GM21528 (cell line): ENCODE measurements around the gene B3GALT4.
"Not testable (repeated sequence)": the region's sequence is repeated elsewhere in the genome, so short reads cannot be mapped to it uniquely, and the experiment has no call there.

Source experiments
- ATAC-seq: cut with Tn5 transposase; IDR thresholded peaks from one replicate; pipeline ENCODE4 v1.9.1; 2021; ENCODE audit warnings: mild to moderate bottlenecking, moderate library complexity; ENCODE audit not compliant: unreplicated experiment, low FRiP score

The B3GALT4 gene

DNA sequence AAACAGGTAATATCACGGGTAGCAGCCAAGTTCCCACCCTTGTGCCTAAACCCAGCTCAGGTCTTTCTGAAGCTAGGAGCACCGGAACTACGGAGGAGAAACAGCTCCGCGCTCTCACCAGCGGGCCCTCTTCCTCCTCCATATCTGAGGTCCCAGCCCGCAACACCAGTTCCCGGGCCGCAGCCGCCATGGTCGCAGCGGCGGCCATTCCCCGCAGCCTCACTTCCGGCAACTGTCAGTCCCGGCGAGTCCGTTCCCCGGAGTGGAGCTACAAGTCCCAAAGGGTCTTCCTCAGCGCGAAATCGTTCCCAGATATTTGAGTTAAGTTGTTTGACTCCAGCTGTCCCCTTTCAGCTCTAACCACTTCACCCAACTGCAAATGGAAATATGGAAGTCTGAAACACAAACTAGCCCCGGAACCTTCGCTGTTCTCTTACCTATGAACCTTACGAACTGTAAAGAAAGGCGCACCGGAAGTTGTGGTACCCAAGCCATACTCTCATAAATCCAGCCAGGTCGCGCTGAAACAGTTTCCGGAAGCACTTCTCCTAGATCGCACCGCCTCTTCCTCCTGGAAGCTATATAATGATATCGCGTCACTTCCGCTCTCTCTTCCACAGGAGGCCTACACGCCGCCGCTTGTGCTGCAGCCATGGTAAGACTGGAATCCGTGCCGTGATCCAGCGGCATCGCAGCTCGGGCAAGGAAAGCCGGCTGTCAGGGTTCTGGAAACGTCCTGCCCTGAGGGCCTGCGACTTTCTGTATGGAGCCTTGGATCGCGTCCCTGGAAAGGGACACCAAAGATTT, 5.3 kb upstream of the B3GALT4 start, which contains the start of the genes RPS18 and VPS52:
TSS of gene RPS18 (plus strand) at position 608 of the 807 bp plus-strand sequence. CDS start at position 653, 45 bp downstream.
TSS of gene VPS52 (minus strand) at position 409 of the 807 bp plus-strand sequence. CDS start at position 208, 201 bp downstream.
- peak; percentile 69 for ATAC-seq

DNA sequence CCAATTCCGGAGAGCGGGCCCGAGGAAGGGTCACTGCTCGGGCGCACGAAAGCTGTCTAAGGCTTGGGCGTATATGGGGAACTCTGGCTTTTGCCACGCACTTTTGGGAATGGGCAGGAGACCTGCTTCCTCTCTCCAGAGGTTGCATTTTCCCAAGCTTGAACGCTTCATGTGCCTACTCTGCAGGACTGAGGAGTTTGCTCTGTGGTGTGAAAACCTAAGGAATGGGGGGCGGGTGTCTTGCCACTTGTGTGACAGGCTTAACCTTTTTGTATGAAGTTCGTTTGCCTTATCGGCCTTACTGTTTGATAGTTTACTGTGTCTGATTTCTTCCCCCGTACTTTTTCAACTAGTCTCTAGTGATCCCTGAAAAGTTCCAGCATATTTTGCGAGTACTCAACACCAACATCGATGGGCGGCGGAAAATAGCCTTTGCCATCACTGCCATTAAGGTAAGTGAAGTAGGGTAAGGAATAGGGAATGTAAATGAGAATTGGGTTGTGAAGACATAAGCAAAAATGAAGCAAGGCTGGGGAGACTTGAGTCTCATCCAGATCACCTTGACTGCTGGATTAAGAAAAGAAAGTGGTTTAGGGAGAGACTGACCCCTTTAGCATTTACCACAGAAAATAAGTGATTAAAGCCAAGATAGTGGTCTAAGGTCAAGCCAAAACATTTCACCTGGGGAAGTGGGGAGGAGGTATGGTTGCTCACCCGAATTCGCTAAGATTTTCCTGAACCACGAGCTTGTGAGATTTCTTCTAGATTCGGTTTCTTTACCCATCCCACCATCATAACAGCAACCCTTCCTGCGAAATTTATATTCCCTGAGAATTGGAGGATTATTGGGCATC, 4.4 kb upstream of the B3GALT4 start:
- no peak for ATAC-seq

- no peak for ATAC-seq
Measured at GRCh38 chr6:33273129-33273923, 3.6 kb upstream of the B3GALT4 start.

DNA sequence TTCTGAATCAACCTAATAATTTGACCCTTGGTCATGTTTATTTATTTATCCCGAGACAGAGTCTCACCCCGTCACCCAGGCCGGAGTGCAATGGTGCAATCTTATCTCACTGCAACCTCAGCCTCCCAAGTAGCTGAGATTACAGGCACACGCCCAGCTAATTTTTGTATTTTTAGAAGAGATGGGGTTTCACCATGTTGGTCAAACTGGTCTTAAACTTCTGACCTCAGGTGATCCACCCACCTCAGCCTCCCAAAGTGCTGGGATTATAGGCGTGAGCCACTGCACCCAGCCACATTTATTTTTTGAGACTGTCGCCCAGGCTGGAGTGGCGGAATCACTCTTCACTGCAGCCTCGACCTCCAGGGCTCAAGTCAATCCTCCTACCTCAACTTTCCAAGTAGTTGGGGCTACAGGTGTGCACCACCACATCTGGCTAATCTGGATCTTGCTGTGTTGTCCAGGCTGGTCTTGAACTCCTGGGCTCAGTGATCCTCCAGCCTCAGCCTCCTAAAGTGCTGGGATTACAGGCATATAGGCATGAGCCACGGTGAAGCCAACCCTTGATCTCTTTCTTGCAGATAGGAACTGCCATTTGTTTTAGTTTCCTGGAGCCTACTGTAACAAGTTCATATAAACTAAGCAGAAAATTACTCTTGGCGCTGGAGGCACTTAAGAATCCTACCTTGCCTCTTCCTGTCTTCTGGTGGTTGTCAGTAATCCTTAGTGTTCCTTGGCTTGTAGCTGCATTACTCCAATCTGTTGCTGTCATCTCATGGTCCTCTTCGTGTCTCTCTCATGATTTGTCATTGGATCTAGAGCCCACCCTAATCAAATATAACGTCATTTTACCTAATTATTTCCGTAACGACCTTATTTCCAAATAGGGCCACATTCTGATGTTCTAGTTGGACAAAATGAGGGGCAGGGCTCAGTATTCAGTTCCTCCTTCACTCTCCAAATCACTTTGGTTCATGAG, 2.7 kb upstream of the B3GALT4 start:
- no peak for ATAC-seq

DNA sequence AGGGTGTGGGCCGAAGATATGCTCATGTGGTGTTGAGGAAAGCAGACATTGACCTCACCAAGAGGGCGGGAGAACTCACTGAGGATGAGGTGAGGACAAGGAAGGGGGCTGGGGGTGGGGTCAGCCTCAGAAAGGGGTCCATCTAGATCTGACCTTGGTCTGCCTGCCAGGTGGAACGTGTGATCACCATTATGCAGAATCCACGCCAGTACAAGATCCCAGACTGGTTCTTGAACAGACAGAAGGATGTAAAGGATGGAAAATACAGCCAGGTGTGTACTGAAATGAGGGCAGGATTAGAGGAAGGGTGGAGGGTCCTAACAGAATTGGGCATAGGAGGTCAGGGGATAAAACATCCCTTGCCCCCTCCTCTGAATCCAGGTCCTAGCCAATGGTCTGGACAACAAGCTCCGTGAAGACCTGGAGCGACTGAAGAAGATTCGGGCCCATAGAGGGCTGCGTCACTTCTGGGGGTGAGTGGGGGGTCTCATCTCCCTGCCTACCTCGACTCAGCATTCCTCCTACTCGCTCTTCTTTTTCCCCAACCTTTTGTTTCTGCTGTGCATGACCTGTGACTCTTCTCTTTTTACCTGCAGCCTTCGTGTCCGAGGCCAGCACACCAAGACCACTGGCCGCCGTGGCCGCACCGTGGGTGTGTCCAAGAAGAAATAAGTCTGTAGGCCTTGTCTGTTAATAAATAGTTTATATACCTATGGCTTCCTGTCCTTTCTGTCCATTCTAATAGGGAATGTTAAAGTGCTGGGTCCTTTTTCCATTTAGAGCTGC, 935 bp upstream of the B3GALT4 start:
- not testable (repeated sequence) for ATAC-seq

DNA sequence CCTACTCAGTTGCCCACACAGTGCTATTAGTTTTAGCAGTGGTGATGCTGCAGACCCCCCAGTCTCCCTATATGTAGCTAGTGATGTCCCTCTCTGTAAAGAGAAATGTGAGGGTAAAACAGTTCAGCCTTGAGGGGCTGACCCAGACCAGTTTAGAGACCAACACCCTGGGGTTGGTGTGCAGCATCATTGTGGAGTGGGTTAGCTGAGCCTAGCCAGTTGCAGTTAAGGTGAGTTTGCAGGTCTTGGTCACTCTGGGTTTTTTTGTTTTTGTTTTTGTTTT, 401 bp upstream of the B3GALT4 start:
- ATAC-seq, result no peak

DNA sequence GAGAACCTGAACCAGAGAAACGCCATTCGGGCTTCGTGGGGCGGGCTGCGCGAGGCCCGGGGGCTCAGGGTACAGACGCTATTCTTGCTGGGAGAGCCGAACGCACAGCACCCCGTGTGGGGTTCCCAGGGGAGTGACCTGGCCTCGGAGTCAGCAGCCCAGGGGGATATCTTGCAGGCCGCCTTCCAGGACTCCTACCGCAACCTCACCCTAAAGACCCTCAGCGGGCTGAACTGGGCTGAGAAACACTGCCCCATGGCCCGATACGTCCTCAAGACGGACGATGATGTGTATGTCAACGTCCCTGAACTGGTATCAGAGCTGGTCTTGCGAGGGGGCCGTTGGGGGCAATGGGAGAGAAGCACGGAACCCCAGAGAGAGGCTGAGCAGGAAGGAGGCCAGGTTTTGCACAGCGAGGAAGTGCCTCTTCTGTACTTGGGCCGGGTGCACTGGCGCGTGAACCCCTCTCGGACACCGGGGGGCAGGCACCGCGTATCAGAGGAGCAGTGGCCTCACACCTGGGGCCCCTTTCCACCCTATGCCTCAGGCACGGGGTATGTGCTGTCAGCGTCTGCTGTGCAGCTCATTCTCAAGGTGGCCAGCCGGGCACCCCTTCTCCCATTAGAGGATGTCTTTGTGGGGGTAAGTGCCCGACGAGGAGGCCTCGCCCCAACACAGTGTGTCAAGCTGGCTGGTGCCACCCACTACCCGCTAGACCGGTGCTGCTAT, 904 bp downstream of the B3GALT4 start:
- ATAC-seq, result peak; percentile 17

DNA sequence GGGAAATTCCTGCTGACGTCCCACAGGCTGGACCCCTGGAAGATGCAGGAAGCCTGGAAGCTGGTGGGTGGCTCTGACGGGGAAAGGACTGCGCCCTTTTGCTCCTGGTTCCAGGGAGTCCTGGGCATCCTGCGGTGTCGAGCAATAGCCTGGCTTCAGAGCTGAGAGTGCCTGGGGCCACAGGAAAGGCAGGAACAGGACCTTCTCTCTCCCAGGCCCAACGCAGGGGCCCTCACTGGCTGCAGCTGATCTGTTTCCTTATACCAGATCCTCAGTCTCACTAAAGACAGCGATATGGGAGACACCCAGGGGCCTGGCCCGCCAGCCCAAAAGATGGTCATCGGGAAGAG, 1.4 kb downstream of the B3GALT4 start:
- no peak for ATAC-seq

GRCh38 chr6:33278810-33279209, 1.9 kb downstream of the B3GALT4 start:
- no peak for ATAC-seq

DNA sequence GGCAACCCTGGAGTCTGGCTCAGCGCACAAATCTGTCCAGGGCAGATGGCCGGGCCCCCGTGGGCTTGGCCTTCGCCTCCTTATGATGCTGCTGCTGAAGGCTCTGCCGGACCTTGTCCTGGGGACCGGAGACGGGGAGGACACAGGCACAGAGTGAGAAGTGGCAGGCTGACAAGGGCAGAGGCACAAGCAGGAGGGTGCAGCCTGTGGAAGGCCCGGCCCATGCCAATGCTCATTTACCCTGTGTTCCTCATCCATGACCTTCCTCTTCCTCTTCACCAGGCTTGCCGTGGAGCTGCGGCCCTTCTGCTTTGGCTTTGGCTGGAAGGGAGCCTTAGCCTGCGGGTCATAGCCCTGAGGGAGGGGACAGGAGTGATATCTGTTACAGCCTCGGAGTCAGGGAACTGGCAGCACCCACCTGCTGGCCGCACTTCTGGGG, 2.4 kb downstream of the B3GALT4 start:
- ATAC-seq, result no peak

DNA sequence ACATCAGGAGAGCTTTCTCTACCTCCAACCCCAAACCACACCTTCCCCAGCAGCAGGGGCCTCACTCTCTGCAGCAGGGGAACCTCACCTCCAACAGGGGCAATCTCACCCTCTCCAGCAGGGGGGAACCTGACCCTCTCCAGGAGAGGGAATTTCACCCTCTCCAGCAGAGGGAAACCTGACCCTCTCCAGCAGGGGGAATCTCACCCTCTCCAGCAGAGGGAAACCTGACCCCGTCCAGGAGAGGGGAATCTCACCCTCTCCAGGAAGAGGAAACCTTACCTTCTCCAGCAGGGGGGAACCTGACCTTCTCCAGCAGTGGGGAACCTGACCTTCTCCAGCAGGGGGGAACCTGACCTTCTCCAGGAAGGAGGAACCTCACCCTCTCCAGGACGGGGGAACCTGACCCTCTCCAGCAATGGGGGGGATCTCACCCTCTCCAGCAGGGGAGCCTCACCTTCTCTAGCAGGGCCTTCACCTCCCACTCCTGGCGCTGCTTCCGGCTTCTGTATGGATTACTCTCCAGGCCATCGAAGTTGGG, 3.1 kb downstream of the B3GALT4 start:
- no peak for ATAC-seq

DNA sequence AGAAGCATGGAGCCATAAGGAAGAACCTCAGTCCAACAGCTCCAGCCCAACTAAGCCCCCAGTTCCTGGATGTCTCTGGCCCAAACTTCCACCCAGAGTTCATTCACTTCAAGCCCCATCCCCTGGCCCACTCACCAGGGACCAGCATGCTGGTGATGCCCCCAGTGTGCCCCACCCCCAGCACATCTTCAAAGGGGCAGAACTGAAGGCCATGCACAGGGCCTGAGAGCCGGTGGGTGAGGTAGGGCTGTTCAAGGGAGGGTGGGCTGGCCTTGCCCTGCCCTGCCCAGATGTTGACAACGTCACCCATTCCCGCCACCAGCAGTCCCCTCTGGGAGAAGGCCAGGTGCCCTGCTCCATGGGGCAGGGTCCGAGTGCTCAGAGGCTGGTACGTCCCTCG, 3.6 kb downstream of the B3GALT4 start:
- ATAC-seq, result no peak

DNA sequence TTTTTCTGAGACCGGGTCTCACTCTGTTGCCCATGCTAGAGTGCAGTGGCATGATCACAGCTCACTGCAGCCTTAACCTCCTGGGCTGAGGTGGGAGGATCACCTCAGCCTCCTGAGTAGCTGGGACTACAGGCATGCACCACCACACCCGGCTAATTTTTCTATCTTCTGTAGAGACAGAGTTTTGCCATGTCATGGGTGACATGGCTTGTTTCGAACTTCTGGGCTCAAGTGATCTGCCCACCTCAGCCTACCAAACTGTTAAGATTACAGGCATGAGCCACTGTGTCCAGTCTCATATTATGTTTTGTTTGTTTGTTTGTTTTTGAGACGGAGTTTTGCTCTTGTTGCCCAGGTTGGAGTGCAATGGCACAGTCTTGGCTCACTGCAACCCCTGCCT, 8.3 kb downstream of the B3GALT4 start:
- not testable (repeated sequence) for ATAC-seq

DNA sequence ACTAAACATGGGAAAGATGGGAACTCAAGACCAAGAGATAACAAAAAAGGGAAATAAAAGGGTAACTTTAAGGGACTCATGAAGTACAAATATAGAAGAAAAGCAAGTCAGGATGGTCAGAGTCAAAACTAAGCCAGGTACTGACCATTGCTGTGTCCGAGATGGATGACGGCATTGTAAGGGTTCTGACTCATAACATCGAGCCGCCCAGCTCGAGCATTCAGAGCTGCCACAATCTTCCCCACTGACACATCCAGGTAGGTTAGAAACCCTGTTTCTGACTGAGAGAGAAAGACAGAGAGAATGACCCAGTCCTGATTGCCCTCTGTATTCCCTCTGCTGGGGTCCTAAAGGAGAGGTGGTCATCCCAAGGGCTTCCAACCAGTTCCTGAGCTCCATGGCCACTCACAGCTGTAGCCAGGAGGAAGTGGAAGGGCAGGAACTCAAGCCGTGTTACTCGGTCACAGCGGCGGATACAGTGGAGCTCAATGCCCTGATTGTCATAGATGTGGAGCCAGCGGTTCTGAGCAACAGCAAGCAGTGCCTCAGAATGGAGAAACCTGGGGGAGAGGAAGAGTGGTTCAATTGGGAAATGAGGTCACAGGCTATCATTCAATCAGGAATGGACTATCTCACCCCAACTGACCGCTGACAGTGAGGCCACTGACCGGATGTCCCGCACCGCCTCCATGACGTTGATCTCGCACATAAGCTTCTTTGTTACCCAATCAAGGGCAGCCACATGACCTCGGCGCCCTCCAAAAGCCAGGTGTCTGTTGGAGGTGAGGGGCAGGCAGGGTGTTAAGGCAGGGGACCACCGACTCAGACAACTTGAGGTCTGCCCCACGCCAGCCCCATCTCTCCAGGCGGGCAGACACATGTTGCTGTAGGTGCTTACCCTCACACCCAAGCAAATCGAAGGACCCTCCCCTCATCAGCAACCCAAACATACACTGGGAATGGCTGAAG, 10.3 kb downstream of the B3GALT4 start:
- no peak for ATAC-seq

GRCh38 chr6:33288141-33288920, 11.4 kb downstream of the B3GALT4 start:
- peak; percentile 7 for ATAC-seq
